NT2/D1 (cell line): ENCODE results near the gene STK35.

ENCODE experiments used
- SUZ12 ChIP-seq: IDR thresholded peaks from 2 replicates; pipeline ENCODE4 v1.6.1; 2011; ENCODE audit not compliant: insufficient read length, insufficient read depth; ENCODE audit errors: extremely low read depth
- YY1 ChIP-seq: IDR thresholded peaks from 2 replicates; pipeline ENCODE4 v1.6.1; 2011; ENCODE audit not compliant: insufficient read length, insufficient read depth
- ZNF274 ChIP-seq: IDR thresholded peaks from 2 replicates; pipeline ENCODE4 v1.6.1; 2011; ENCODE audit warnings: mild to moderate bottlenecking, low read depth, low read length

DNA sequence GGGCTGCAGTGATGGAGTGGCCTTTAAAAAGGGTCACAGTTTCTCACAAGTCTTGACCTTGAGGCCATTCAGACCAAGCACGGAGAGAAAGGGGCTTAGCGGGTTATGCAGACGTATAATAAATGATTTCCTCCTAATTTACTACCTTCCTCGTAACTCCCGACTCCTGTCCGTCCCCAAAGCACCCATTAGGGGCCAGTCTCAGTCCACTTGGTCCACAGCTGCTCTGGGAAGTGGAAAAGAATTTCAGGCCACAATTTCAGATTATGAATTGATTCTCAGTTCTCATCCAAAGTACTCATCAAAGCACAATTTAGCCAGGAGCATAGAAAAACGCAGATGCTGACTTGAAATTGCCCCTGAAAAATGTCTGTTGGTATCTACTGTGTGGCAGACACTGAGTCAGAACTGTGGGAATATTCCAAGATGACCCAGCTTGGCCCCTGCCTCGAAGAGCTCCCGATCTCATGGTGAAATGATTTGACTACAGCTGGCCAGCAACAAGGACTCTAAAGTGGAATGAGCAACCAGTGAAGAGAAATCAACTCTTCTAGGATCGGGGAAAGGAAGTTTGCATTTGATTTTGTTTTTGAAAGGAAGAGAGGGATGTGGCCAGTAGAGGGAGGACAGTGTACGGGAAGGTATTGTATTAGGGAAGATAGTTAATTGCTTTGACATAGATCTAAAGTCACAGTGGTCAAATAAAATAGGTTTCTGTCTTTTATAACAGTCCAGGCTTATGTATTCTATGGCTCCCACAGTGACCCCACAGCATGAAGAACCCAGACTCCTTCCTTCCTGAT, 15.2 kb upstream of the STK35 start:
- TF ChIP-seq SUZ12 (no peak), ZNF274 (no peak), YY1 (no peak)
